GM12873 (cell line): ENCODE results near the gene HLCS.

Source experiments
- TF ChIP-seq, protein P1 (sequence below): IDR thresholded peaks from 2 replicates; pipeline ENCODE4 v1.5.1; 2012; ENCODE audit warnings: low read depth, mild to moderate bottlenecking, moderate library complexity, low read length, control low read depth; ENCODE audit not compliant: insufficient read depth; ENCODE audit errors: missing control alignments

HLCS gene

DNA sequence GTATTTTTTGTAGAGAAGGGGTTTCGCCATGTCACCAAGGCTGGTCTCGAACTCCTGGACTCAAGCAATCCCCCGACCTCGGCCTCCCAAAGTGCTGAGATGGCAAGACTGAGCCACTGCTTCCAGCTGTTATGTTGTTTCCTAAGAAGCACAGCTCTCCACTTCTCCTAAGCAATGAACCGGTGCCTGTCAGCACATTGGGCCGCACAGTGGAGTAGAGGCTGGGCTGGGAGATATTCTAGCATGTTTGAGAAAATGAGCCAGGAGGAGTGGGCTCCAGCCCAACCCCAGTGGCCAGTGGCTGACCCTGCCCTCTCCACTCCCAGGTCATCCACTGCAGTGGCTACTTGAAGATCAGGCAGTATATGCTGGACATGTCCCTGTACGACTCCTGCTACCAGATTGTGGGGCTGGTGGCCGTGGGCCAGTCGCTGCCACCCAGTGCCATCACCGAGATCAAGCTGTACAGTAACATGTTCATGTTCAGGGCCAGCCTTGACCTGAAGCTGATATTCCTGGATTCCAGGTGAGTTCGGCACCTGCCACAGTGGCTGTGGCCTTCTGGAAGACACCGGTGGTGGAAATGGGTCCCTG lies 240.6 kb downstream of the HLCS start:
- TF ChIP-seq, protein P1, sequence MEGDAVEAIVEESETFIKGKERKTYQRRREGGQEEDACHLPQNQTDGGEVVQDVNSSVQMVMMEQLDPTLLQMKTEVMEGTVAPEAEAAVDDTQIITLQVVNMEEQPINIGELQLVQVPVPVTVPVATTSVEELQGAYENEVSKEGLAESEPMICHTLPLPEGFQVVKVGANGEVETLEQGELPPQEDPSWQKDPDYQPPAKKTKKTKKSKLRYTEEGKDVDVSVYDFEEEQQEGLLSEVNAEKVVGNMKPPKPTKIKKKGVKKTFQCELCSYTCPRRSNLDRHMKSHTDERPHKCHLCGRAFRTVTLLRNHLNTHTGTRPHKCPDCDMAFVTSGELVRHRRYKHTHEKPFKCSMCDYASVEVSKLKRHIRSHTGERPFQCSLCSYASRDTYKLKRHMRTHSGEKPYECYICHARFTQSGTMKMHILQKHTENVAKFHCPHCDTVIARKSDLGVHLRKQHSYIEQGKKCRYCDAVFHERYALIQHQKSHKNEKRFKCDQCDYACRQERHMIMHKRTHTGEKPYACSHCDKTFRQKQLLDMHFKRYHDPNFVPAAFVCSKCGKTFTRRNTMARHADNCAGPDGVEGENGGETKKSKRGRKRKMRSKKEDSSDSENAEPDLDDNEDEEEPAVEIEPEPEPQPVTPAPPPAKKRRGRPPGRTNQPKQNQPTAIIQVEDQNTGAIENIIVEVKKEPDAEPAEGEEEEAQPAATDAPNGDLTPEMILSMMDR: no peak

DNA sequence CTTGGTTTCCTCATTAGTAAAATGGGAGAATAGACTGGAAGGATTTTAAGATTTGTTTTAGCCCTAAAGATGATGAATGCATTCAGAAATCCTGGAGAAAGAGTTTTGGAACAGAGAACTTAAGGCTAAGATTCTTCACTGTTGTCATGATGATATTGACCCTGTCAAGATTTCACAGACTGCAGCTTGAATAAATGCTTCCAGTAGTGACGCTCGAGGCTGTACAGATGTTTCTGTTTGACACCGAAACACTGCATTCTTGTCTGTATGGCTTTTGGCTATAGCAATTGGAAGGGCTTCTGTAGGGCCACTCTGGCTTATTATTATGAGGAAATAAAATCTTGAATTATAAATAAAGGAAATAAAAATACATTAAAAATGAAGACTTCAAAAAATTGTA lies 241.8 kb downstream of the HLCS start:
- TF ChIP-seq, protein P1: no peak

DNA sequence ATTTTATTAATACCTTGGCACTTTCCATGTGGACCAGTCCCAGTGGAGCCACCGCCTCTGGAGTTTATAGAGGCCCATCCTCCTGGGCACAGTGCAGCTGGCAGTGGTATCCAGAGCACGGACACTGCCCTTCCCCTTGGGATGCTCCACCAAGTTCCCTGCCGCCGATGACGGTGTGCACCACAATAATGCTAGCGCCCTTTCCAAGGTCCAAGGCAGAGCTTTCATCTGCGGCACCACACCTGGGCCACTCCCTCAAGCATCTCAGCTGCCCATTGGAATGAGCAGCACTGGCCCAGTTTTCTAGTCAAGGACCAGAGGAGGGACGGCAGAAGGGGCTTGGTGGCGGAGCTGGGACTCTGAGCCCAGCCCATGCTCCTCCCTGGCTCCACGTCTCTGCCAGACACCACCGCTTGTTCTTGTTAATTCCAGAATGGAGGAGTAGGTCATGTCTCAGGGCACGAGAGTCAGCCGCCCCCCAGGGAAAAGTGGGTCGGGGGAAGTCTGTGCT lies 243.0 kb downstream of the HLCS start:
- TF ChIP-seq, protein P1: no peak

DNA sequence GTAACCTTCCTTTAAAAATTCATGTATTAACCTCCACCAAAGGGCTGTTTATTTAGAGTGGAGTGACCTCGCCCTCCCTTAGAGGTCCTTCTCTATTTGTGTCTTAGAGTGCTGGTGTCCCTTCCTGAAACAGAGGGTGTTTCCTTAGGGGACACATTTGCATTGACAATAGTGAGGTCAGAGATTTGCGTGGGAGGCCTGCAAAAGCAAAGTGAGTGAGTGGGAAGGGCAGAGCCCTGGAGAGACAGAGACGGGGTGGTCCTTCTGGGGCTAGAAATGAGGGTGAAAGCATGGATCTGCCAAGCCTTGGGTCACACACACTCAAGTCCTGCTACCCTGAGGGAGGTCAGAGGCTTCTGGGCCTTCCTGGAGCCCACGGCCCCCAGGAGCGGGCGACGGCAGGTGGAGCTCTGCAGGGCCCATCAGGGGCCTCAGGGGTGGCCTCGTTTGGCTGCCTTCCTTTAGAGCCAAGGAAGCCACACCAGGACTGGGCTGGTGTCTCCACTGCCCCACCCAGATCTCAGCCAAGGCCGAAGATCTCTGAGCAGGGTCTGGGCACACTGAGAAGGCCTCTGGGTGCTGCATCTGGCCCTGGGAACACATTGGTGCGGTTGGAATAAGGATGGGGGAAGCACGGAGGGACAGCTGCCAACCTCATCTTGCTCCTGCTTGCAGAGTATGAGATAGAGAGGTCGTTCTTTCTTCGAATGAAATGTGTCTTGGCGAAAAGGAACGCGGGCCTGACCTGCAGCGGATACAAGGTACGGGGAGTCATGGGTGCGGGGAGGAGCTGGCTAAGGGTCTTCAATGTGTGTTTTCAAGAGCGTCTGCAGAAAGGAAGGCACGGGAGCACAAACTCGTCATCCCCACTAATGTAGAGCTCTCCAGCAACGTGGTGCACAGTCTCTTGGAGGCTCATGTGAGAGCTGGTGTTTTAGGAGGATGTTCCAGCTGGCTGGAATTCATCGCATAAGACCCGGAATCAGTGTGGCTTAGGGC lies 243.8 kb downstream of the HLCS start:
- TF ChIP-seq, protein P1: no peak

DNA sequence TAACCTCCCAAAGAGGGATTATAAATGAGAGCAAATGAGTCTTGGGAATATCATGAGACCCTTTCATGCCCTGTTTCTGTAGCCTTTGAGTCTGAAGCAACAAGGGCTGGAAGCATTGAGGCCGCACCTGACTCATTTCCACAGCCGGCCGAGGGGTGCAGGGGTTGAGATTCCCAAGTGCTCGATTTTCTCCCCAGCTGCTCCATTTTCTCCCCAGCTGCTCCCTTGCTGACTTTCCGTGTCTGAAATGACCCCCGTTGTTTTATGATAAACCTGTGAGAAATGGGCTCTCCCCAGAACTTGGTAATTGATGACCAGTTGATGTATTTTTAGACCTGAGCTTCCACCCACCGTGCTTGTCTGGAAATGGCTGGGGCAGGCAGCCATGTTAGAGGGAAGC lies 244.7 kb downstream of the HLCS start:
- TF ChIP-seq, protein P1: no peak

DNA sequence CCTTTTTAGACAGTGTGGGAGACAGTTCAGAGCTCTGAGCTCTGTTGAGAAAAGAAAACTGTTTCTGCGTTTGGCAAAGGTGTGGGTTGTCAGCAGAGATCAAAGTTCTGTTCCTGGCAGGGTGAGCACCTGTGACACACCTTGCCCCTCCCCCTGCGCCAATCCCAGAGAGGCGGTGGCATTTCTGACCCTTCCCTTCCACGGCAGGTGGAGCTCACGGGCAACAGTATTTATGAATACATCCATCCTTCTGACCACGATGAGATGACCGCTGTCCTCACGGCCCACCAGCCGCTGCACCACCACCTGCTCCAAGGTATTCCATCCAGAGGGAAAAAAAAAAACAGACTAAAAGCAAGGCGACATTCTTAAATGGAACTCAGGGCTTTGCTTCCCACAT lies 246.9 kb downstream of the HLCS start:
- TF ChIP-seq, protein P1: no peak

DNA sequence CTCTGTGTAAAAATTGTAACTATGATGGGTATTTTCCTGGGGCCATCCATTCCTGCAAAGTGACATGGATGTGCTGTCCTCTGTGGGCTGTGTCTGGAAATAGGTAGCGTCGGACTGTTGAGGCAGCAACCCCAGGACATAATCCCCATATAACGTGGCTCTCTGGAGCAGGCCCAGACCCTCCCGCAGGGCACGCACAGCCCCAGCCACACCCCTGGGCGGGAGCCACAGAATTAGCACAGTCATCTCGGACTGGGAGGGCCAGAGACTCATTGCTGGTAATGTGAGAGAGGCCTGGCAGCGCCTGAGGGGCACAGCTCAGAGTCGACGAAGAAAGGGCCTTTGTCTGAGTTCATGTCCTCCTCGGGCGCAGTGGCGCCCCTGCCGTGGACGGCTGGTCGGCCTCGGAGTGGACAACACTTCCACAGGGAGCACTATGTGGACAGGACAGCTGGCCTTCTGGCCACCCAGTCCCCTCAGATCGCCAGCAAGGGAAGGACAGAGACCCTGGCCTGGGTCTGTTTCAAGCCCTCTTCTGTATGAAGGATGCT lies 247.4 kb downstream of the HLCS start:
- TF ChIP-seq, protein P1: no peak
